ENCODE results near the gene TRMT61A.

The TRMT61A gene

DNA sequence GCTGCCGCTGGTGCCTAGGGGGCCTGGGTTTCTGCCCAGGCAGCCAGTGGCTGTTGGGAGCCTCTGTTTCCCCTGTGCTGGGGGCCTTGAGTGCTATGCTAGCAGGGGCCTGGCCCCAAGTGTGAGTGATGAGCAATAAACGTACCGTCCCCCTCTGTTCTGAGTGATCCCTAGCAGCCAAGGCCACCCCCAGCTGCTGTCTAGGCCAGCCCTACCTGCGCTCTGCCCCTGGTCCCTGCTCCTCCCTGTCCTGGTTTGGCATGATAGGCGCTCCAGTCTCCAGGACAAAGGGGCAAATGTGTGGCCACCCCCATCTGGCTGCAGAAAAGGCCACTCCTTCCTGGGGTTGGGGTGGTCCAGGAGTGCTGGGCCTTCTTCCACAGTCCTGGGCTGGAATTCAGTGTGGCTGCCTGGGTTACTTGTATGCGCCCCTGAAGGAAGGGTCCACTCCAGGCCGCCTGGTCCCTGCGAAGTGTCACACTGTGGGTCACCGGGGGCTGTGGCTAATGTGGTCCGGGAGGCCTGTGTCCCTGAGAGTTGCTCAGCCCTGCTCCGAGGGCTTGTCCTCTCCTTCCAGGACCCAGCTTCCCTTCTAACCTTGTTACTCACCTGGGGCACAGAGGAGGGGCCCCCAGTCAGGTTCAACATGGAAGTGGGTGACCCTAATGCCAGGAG, 7.0 kb downstream of the TRMT61A start:
- DNase-seq (ENCODE audit: low read depth) = no peak

DNA sequence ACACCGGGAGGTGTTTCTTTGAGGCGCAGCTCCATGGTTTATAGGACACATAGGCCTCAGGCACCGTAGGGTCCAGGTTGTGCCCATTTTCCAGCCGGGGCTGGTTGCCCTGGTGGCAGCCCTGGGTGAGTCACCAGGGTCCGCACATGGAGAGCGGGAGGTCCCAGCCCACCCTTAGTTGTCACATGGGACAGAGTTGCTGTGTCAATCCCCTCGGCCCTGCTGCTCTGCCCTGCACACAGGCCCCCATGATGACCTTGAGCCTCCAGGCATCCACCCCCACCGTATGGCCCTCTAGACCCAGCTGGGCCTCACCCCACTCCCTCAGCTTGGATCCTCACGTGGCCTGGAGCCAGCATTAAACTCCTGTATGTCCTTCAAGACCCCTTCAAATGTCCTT, 7.7 kb downstream of the TRMT61A start:
- DNase-seq (ENCODE audit: low read depth) = no peak

DNA sequence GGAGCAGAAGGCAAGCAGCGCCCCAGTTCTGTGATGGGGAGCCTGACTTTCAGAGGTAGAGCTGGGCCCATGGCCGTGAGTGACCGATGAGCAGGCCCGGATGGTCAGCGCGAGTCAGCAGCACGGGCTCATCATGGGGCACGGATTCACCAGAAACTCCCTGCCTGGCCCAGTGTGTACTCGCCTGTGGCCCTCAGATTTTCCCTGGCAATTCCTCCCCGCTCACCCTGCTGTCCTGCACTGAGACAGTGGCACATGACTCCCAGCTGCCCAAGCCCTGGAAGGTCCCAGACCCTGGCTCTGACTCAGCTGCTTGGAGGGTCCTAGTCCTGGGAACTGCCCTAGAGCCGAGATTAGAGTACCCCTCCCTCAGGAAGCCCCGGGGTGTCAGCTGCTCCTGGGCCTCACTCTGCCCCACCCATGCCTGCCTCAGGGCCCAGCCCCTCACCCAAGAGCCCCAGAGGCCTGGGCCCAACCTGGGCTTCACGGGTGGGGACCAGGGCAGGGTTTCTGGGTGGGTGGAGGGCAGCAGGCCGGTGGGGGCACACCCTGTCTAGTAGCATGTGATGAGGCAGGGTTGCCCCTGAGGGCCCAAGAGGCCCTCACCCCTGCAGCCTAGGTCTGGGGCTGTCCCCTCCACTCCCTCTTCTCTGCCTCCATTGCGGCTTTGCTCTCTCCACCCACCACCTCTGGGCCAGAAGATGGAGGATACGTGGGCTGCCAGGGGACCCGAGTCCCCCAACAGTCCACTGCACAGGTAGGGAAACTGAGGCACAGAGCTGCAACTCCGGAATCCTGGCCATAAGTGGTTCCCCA, 8.4 kb downstream of the TRMT61A start:
- no peak for DNase-seq (ENCODE audit: low read depth)

DNA sequence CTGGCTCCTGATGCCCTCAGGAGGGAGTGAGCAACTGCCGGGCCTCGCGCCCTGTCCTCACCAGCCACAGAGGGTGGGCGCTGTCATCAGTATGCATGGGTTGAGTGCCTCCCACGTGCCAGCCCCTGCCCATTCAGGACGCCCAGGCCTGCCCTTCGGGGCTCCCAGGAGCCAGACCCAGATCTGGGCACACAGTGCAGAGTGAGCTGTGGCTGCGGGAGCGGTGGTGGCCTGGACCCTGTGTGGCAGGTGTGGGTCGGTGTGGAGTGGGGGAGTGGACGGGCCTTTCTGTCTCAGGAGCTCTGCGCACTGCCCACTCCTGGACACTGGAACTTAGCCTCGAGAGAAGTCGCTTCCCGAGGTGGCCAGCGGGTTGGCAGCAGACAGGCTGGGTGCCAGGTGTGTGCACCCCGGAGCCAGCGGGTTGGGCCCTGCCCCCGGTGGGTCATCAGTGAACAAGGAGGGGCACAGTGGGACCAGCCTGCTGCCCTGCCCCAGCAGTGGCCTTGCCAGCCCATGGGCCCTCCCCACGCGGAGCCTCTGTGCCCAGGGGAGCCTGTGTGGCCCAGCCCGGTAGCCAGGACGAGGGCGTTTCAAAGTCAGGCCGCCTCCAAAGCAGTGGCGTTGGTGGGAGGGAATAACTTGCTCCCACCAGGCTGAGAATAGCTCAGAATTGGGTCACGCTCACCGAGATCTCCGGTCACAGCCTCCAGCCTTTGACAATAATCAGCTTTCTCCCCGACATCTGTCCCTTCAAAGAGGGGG, 9.5 kb downstream of the TRMT61A start:
- DNase-seq (ENCODE audit: low read depth) = no peak

DNA sequence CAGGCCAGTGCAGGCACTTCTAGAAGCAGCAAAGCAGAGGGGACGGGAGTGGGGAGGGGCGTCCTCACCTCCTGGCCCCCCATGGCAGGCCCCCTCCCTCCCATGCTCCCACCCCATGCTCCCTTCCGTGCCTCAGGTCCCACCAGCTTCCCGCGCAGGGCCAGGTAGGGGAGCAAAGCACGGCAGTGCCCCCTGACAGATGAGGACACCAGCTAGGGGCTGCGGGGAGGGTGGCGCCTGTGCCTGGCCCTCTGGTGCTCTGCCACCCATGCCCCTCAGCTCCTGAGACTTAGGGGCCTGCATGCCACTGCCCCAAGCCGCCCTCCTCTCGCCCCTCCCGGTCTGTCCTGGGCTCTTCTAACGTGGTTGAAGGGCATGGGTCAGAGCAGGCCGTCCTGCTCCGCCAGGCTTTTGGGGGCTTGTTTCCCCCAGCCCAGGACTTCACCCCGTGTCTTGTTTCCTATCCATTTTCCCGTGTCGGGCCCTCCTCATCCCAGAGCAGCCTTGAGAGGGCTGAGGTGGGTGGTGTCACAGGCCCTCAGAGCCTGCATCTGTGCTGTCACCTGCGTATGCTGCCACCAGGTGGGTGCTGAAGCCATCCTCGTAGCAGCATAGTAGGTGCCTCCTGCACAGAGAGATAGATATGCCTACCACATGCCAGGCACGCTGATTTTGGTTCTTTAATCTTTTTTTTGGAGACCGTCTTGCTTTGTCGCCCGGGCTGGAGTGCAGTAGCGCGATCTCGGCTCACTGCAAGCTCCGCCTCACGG, 10.2 kb downstream of the TRMT61A start:
- no peak for DNase-seq (ENCODE audit: low read depth)

DNA sequence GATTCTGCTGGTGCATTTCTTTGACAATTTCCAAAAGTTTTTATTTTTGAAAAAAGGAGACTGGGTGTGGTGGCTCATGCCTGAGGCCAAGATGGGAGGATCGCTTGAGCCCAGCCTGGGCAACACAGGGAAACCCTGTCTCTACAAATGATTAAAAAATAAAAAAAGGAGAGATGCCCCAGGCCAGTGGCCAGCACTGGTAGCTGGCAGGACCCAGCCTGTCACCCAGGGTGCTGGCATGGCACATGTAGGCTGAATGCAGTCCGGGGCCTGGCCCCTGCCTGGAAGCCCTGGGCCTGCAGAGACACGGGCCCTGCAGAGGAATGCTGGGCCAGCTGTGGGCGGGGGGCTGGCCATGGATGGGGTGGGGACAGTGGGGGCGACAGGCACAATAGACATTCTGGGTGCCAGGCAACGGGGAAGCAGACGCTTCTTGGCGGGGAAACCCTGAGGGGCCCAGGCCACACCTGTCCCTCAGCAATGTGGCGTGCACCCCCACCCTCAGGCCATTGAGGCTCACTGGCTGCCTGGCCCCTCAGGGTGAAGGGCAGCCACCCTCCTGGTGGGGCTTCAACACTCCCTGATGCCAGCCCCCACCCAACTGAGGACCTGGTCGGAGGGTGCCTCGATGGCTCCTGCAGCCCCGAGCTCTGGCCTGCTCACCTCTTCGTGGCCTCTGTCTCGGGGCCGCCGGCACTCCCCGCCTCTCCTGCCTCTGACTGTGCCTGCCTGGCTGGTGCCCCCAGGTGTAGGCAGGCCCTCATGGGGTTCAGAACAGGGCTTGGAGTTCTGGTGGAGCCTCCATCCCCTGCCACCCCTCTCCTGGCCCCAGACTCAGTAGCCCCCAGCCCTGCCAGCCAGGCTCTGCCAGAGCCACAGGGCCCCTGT, 12.1 kb downstream of the TRMT61A start:
- DNase-seq (ENCODE audit: low read depth) = no peak

DNA sequence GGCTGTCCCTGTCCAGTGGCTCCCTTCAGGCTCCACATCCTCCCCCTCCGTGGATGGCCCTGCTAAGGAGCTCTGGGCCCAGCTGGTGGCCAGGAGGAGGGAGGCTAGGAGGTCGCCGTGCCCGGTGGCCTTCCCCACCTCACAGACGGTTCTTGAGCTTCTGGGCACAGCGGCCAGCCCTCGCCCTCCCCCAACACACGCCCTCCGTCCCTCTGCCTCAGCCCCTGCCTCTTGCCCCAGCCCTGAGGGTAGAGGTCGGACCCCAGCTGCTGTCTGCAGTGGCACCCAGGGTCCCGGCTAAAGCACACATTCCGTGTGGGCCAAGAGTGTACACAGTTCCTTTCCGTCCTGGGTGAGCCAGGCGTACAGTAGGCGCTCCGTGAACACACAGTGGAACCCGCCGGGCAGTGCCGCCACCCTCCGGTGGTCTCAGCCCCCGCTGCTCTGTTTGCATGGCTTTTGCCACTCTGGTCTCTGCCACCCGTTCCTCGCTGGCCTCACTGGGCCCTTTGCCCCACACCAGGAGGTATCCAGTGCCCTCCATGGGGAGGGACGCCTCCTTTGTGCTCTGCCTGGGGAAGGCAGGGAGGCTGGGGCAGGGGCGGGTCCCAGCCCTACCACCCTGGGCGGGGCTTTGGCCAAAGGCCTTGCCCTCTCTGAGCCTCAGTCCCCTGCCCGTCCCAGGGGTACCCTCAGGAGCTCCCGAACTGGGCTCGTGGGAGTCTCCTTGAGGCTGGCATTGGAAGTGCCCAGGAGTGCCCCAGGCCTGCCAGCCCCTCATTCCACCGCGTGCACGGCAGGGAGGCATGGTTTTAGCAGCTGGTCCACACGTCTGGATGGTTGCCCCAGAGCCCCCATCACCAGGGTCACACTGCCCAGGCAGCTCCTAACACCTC, 13.0 kb downstream of the TRMT61A start:
- DNase-seq (ENCODE audit: low read depth) = no peak

DNA sequence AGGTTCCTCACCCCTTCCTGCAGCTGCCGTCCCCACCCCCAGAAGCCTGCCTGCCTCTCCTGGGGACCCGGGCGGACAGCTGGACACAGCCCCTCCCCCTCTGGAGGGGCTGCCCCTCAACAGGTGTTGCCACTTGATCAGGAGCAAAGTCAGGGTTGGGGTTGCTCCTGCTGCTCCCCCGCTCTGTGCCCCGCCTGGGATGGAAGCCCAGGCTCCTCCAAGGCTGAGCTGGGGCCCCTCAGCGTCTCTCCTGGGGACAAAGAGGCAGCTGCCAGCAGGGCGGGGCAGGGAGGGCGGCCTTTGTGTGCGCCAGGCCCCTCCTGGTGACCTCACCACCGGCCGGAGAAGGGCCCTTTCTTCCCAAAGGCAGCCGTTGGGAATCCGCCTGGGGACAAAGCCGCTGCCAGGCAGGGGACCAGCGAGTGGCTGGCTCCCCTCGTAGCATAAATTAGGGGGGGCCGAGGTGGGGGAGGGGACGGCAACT, 13.7 kb downstream of the TRMT61A start:
- no peak for DNase-seq (ENCODE audit: low read depth)

DNA sequence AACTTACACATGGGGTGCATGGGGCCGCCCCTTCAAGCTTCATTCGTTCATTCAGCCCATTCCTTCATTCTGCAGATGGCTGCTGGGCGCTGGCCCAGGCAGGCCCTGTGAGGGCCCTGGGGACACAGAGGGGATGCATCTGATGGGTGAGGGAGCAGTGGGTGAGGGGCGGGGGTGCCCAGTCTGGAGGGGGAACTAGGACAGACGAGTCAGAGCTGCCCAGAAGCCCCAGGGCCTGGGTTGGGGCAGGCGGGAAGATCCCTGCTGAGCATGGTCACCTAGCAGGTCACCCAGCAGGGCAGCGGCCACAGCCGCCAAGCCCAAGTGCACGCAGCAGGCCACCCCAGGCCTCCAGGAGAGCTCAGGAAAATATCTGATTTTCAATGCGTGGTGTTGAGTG, 14.1 kb downstream of the TRMT61A start:
- no peak for DNase-seq (ENCODE audit: low read depth)

DNA sequence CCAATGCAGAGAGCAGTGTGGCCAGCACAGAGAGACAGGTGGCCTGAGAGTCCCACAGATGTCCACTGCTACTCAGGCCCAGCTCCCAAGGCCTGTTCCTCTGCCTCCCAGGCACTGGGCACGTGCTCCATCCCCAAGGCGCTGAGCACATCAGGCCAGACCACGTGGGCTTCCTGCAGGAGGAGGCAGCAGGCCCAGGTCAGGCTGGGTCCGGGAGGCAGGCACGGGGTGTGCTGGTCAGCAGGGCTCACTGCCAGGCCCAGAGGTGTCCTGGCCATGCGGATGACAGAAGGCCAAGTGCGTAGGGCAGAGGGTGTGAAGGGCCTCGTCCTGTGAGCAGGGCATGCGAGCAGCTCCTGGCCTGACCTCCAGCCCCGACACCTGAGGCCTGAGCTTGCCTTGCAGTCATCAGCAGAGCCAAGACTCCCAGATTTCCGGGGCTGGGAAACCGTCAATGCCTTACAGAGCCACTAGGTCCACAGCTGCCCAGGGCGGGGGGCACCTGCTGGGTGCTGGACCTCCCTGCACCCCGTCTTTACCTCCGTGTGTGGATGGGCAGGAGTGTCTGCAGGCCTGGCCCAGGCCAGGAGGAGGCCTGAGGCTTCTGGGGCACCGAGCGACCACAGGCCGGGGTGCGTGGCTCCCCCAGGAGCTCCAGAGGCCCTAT, 14.9 kb downstream of the TRMT61A start:
- DNase-seq (ENCODE audit: low read depth) = no peak

DNA sequence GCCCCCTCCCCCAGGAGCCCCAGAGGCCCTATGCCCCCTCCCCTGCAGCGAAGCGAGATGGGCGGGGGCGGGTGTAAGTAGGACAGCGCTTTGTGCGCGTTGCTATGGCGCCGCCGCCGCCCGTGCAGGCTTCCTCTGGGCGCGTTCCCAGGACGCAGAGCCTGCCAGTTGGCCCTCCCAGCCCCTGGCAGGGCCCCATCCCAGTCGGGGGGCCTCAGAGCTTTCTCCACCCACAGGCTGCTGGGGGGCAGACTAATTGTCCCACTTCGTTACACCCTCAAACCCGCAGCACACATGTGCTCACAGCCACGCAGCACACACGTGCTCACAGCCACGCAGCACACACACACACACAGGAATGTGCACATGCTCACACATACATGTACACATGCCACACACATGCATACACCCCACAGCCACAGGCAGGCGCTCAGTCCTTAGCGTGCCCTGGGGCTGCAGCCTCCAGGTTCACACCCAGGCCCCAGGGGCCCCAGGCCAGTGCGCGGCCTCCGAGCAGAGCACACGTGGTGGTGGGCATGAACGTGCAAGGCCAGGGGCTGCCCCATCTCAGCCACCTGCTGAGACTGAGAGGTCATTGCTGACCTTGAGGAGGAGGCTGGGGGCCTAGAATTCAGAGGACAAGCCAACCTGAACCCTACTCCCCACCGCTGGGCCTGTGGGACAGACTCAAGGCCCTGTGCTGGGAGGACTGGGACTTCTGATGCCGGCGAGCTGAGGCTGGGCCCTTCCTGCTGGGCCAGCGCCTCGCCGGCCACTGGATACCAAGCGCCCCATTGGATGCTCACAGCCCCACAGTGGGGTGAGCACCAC, 15.6 kb downstream of the TRMT61A start:
- DNase-seq (ENCODE audit: low read depth) = no peak

DNA sequence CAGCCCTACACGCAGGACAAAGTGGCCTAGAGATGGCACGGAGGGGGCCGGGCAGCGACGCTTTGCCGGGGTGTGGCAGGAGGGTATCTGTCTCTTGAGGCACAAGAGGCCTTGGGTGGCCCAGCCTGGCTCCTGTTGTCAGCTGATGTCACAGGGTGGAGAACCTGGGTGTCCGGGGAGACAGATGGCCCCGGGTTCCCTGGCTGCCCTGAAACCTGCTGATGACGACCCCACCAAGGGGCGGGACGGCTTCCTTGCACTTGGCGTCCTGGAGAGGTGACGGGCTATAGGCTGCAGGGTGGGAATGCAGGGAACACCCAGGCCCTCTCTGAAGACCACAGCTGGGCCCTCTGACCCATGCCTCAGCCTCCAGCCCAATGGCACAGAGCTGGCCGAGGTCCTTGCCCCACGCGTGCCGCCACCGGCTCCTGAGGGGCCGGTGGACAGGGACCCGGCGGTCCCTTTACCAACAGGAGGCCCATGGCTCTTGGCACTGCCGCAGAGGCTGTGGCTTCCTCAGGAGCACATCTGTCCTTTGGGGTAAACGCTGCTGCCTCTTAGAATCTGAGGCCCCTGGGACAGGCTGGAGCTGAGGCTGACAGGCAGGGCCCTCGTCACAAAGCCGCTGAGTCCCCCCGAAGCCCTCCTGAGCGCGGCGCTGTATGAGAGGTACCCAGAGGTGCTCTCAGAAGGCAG, 16.4 kb downstream of the TRMT61A start:
- no peak for DNase-seq (ENCODE audit: low read depth)

DNA sequence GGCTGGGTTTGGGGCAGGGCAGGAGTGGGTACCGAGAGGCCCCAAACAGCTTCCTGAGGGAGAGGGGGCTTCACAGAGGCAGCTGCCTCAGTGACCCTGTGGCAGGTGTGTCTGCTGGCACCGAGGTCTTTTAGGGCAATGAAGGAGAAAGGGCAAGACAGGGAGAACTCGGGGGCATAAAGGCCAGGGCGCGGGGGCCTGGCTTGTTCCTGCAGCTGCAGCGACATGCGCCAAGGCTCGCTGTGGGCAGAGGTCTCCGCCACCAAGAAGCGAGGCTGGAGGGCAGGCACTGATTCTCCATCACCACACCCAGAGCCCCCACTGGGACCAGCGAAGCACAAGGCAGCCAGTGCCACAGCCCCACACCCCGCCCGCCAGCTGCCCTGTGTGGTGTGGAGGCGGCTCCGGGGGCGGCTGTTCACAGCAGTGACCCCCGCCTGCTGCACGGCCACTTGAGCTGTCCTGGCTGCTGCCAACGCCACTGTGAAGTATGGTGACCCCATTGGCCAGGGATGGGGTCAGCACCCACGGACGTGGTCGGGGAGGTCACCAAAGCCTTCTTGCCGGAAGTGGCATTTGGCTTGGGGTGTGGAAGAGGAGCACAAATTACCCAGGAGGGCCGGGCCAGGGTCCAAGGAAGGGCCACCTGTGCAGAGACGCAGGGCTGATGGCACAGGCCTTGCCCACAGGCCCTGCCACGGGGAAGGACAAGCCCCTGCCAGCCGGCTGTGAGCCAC, 17.1 kb downstream of the TRMT61A start:
- no peak for DNase-seq (ENCODE audit: low read depth)

DNA sequence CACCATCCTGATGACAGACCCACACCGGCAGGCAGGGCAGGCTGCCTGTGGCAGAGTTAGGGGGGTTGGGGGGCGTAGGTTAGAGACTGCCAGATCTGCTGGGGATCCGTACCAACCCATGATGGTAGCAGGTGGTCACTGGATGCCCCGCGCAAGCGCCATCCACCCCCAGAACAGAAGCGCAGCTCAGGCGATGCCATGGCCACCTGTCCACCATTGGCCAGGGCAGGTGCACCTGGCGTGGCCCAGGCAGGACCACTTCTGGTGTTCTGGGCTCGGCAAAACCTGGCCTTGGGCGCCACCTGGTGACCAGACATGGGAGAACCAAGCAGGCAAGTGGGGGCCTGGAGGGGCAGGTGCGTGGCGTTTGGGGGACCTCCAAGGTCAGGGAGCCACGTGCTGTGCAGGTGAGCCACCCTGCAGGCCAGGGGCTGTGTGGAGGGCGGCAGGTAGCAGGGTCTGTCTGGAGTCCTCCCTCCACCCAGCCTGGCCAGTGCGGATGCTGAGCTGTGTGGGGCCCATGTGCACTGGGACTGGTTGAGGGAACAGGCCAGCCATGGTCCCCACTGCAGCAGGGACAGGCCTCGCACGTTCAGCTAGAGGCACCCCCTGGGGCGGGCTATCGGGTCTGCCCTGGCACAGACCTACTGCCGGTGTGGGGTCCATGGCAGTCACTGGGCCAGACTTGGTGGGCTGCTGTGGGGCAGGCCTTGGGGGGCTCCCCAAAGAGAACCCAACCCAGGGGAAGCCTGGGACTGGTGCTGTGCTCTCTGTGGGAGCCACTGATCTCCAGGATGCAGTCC, 17.9 kb downstream of the TRMT61A start:
- peak; percentile 64 for DNase-seq (ENCODE audit: low read depth)

DNA sequence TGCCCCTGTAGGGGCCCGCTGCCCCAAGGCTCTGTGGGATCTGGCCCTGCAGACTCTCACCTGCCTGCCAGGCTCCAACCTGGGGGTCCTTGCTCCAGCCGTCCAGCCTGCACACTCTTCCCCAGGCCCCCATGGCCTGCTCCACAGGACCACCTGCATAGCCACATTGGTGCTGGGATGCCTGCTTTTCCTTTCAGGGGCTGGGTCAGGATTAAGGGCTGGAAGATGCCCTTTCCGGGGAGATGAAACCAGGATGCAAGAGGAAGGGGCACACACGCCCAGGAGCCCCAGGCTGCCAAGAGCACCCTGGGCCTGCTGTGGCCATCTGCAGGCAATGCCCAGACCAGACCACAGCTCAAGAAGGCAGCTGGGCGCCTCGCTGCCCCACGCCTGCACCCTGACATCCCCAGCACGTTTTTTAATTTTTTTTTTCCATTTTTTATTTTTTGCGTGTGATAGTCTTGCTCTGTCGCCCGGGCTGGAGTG, 18.5 kb downstream of the TRMT61A start:
- DNase-seq (ENCODE audit: low read depth) = no peak

DNA sequence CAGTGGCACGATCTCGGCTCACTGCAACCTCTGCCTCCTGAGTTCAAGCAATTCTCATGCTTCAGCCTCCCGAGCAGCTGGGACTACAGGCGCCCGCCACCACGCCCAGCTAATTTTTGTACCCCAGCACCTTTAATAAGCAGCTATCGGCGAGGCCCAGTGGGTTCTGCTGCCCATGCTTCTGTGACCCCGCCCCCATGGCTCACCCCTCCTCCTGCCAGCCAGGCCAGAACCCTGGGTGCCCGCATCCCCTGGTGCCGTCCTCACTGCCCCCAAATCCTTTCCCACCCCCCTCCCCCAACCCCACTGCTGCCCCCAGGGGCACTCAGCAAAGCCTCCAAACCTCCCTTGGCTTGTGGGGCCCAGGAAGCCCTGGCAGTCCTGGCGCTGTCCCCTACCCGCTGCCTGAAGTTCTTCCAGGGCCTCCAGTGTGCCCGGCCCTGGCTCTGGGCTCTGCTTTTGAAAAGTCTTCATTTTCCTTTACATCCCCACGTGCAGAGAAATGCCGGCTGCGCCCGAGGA, 19.0 kb downstream of the TRMT61A start:
- DNase-seq (ENCODE audit: low read depth) = no peak
